Stimulated activated CD4-positive, alpha-beta T cell treated with anti-CD3 and anti-CD28 coated beads, Interleukin-12 subunit alpha, Interleukin-12 subunit beta, amount 100 ng/mL, for 48 hours (primary cell): ENCODE data around the gene MEIS2.

Experiments
- DNase-seq, 3 donors: peaks; one replicate each; pipeline ENCODE4 v3.0.0-alpha.2; 2020; ENCODE audit warnings: low read depth in 2 of 3, low spot score in 1 of 3

The MEIS2 gene

GRCh38 chr15:37100109-37100965 lies at the start of gene MEIS2:
Gene MEIS2 (minus strand): TSS chr15:37100549. CDS start chr15:37099466, 1,083 bp downstream.
- peak in 1 of 3 donors; percentile 18 for DNase-seq

DNA sequence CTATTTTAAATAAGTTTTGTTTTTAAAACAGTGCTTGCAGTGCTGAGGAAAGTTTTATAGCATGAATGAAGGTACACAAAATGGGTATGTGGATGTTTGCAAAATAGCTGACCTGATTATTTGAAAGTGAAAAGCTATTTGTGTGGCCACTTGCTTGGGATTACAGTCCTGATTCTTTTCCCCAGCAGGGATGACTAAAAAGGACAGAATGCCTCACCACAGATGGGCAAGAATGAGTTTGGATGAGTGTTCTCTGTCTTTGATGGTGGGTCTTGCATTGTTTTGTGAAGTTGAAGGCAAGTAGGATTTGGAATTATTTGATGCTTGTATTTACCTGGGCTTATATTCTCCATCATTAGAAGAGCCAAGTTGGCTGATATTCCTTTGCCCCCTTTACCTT lies 48.8 kb upstream of the MEIS2 start:
- no peak for DNase-seq

GRCh38 chr15:37148714-37149113 lies 48.4 kb upstream of the MEIS2 start:
- no peak for DNase-seq

GRCh38 chr15:37143351-37143750 lies 43.0 kb upstream of the MEIS2 start:
- DNase-seq = no peak

- no peak for DNase-seq
Measured at GRCh38 chr15:37142371-37142770, 42.0 kb upstream of the MEIS2 start.

DNA sequence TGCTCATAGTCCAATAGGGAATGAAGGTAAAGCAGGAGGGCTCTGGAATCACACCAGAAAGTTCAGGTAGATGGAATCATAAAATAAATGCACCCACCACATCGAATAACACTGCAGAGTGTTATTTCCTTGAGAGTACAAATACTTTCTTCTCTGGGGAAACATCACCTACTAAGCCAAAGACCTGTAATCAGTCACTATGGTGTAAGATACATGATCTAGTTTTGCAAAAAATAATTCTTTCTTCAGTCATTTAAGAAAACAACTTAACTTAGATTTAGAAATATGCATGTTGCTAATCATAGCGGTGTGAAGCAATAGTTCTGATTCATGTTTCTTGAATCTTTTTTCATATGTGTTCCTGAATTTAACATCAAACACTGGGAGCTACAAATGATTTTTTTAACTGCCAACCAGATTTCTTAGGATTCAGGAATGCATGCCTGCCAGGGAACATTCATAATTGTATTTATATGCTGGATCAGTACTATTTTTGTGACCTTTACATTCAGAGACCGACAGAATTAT lies 40.2 kb upstream of the MEIS2 start:
- DNase-seq = no peak

- DNase-seq = no peak
Measured at GRCh38 chr15:37138591-37139215, 38.4 kb upstream of the MEIS2 start.

DNA sequence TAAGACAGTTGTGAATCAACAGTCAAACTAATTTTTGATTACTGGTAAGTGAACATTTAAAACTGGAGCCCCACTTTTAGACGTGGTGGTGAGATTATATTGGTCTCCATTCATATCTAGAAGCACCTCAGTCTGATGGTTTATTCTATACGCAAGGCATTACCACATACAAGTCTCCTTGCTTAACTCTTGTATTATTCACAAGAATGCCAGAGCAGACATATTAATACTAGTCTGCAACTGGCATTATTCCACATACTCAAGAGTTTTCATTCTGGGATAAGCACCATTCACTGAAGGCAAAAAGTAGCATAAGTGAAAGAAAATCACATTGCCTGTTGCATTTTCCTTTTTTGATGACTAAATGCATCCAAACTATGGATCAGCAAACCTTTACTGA lies 36.9 kb upstream of the MEIS2 start:
- DNase-seq = no peak

DNA sequence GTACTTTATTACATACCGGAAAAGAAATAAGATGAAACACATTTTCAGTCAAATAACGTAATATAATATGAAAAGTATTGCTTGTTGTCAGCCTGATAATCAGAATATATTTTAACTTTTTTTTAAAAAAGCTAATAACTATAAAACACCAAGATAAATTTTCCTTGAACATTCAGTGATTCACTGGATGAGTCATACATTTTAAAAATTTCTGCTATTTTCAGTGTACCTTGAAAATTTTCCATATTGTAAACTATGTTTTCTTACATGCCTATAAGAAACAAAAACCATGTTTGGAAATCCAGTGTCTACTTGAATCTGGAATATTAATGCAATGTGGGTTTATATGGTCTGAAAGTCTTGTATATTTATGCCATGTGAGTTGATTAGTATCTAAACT lies 36.3 kb upstream of the MEIS2 start:
- no peak for DNase-seq

GRCh38 chr15:37135225-37135624 lies 34.9 kb upstream of the MEIS2 start:
- DNase-seq = no peak

- no peak for DNase-seq
Measured at GRCh38 chr15:37134699-37135131, 34.4 kb upstream of the MEIS2 start.

GRCh38 chr15:37134244-37134643 lies 33.9 kb upstream of the MEIS2 start:
- no peak for DNase-seq

GRCh38 chr15:37133602-37134001 lies 33.3 kb upstream of the MEIS2 start:
- DNase-seq = no peak

DNA sequence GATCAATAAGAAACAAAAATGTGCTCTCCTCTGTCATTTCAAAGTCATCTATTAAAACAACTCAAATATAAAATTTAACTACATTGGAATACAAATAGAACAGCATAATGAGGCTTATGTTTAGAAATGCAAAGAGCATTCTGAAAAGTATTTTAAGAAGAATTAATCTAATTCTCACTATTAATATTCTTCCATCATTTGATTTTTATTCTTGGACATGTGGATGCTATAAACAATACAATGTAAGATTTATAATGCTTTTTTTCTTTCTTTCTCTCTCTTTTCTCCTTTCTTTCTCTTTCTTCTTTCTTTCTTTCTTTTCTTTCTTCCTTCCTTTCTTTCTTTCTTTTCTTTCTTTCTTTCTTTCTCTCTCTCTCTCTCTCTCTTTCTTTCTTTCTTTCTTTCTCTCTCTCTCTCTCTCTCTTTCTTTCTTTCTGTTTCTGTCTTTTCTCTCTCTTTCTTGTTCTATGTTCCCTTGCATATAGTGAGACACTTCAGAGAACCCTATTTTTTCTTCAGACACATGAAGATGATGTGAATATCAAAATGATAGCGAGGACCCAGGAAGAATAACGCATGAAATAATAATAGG lies 32.6 kb upstream of the MEIS2 start:
- DNase-seq = no peak

GRCh38 chr15:37131621-37132020 lies 31.3 kb upstream of the MEIS2 start:
- no peak for DNase-seq

- DNase-seq = no peak
Measured at GRCh38 chr15:37130356-37130755, 30.0 kb upstream of the MEIS2 start.

DNA sequence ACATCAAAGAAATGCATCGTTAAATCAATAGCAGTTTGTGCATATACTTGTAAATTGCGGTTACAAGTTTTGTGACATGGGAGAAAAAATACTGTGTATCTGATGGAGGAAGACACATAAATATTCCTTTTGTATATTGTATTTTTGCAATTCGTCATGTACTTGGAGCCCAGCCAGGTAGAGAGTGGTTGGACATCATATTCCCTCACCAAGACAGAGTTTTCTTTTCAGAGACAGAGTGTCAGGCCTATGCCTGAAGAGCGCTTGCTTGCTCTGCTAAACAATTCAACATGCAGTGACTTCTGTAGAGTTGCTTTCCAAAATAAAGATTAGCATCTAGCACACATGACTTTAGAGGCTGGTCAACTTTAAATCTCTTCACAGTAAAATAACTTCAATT lies 24.8 kb upstream of the MEIS2 start:
- DNase-seq = no peak

DNA sequence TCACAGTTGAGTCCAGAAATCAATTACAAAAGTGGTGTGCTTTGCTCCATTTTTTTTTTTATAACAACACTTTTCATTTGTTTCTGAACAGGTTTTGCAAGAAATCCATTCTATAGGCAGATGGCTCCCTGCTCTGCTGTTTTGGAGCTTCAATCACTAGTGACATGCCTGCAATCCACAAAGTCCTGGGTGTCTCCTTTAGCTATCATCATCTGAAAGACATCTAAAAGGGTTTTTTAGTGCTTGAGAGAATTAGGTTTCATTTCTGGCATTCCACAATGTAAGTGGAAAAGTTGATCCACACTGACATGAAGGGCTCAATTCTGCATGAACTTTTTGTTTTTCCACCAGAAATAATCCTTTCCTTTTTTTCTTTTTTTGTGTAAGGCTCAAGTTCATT lies 24.0 kb upstream of the MEIS2 start:
- DNase-seq = no peak

GRCh38 chr15:37122703-37123102 lies 22.4 kb upstream of the MEIS2 start:
- DNase-seq = no peak

DNA sequence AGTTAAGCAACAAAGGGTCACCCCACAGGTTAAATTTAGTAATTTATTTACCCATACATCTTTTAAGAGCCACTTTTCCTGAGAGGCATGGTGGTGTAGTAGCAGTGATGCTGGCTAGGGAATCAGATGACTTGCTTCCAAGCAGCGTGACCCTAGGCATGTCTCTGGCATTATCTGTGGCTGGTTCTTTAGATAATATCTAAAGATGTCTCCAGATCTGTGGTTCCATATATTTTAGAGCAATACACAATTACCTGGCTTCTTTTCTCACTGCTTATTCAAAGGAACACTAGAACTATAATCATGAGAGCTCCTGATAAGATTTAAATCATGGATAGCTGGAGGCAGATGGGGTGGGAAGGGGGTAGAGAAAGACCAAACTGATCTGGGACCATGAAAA lies 21.1 kb upstream of the MEIS2 start:
- DNase-seq = no peak

DNA sequence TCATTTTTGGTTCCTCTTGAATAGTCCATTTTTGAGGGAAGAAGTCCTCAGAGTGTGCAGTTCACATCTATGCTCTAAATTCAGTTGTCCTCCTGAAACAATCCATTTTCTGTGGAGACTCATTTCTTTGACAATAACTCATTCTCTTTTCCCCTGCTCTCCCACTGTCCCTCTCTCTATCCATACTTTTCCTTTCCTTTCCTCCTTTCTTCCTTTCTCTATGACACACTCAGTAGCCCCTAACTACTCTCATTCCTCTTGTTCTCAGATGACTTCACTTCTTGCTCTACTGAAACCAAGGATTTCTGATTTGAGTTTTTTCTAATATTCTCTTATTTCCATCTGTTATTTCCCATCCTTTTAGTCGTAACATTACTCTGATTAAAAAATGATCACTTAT lies 16.7 kb upstream of the MEIS2 start:
- no peak for DNase-seq

GRCh38 chr15:37115538-37115937 lies 15.2 kb upstream of the MEIS2 start:
- DNase-seq = no peak
